HPDE6-E6E7 (cell line): Measurements from ENCODE around the gene FRMD7.
"Not testable (repeated sequence)": the region's sequence is repeated elsewhere in the genome, so short reads cannot be mapped to it uniquely, and the experiment has no call there.

Experiments
- DNase-seq: peaks from one replicate; pipeline ENCODE4 v3.0.0; 2011; ENCODE audit warnings: missing footprints; ENCODE audit errors: extremely low spot score

FRMD7 gene

GRCh38 chrX:132092439-132093065 lies 35.3 kb downstream of the FRMD7 start:
- peak; percentile 22 for DNase-seq

- no peak for DNase-seq
Observed at GRCh38 chrX:132090403-132091159, 37.2 kb downstream of the FRMD7 start.

GRCh38 chrX:132088864-132089263 lies 39.0 kb downstream of the FRMD7 start:
- no peak for DNase-seq

GRCh38 chrX:132086672-132087071 lies 41.1 kb downstream of the FRMD7 start:
- DNase-seq: no peak

- DNase-seq: no peak
Observed at GRCh38 chrX:132085786-132086185, 42.0 kb downstream of the FRMD7 start.

GRCh38 chrX:132077912-132078311 lies 49.9 kb downstream of the FRMD7 start:
- DNase-seq: no peak

GRCh38 chrX:132077414-132077813 lies 50.4 kb downstream of the FRMD7 start:
- DNase-seq: no peak

- DNase-seq: peak; percentile 9
Observed at GRCh38 chrX:132071254-132071653, 56.6 kb downstream of the FRMD7 start.

- DNase-seq: no peak
Observed at GRCh38 chrX:132068405-132068804, 59.4 kb downstream of the FRMD7 start.

- DNase-seq: no peak
Observed at GRCh38 chrX:132063862-132064261, 64.0 kb downstream of the FRMD7 start.

GRCh38 chrX:132063334-132063733 lies 64.5 kb downstream of the FRMD7 start:
- DNase-seq: no peak

GRCh38 chrX:132059973-132060540 lies 67.8 kb downstream of the FRMD7 start:
- no peak for DNase-seq

GRCh38 chrX:132058975-132059374 lies 68.8 kb downstream of the FRMD7 start:
- no peak for DNase-seq

- no peak for DNase-seq
Observed at GRCh38 chrX:132058050-132058449, 69.8 kb downstream of the FRMD7 start.

GRCh38 chrX:132051778-132052177 lies 76.0 kb downstream of the FRMD7 start:
- DNase-seq: not testable (repeated sequence)

- no peak for DNase-seq
Observed at GRCh38 chrX:132046533-132046932, 81.3 kb downstream of the FRMD7 start.

- DNase-seq: no peak
Observed at GRCh38 chrX:132045456-132045855, 82.4 kb downstream of the FRMD7 start.

- DNase-seq: no peak
Observed at GRCh38 chrX:132044953-132045352, 82.9 kb downstream of the FRMD7 start.

- no peak for DNase-seq
Observed at GRCh38 chrX:132043977-132044376, 83.8 kb downstream of the FRMD7 start.

- DNase-seq: no peak
Observed at GRCh38 chrX:132041015-132041414, 86.8 kb downstream of the FRMD7 start.

- no peak for DNase-seq
Observed at GRCh38 chrX:132040066-132040465, 87.8 kb downstream of the FRMD7 start.

- no peak for DNase-seq
Observed at GRCh38 chrX:132037479-132037993, 90.3 kb downstream of the FRMD7 start.

- no peak for DNase-seq
Observed at GRCh38 chrX:132034648-132035047, 93.2 kb downstream of the FRMD7 start.
